GM19043 (cell line): ENCODE data around the gene AP3B2.
"Not testable (repeated sequence)": the region's sequence is repeated elsewhere in the genome, so short reads cannot be mapped to it uniquely, and the experiment has no call there.

ENCODE experiments used
- ATAC-seq: cut with Tn5 transposase; IDR thresholded peaks from one replicate; pipeline ENCODE4 v1.9.1; 2021; ENCODE audit warnings: low read depth; ENCODE audit not compliant: unreplicated experiment

Gene AP3B2

GRCh38 chr15:82651708-82652107, 58.0 kb downstream of the AP3B2 start:
- ATAC-seq: no peak

GRCh38 chr15:82650046-82650670, 59.5 kb downstream of the AP3B2 start:
- no peak for ATAC-seq

GRCh38 chr15:82649226-82649999, 60.3 kb downstream of the AP3B2 start:
- no peak for ATAC-seq

- ATAC-seq: no peak
Measured at GRCh38 chr15:82648257-82649103, 61.2 kb downstream of the AP3B2 start.

- no peak for ATAC-seq
Measured at GRCh38 chr15:82647835-82648256, 61.8 kb downstream of the AP3B2 start.

GRCh38 chr15:82647045-82647834, 62.4 kb downstream of the AP3B2 start, which contains the start of gene CPEB1:
Gene CPEB1 (minus strand): TSS chr15:82647363. CDS start chr15:82628459, 18,904 bp downstream.
- no peak for ATAC-seq

- ATAC-seq: no peak
Measured at GRCh38 chr15:82646250-82647044, 63.2 kb downstream of the AP3B2 start.

GRCh38 chr15:82644967-82645852, 64.5 kb downstream of the AP3B2 start:
- not testable (repeated sequence) for ATAC-seq

GRCh38 chr15:82643992-82644391, 65.7 kb downstream of the AP3B2 start:
- ATAC-seq: no peak

GRCh38 chr15:82642656-82643055, 67.0 kb downstream of the AP3B2 start:
- no peak for ATAC-seq

- ATAC-seq: no peak
Measured at GRCh38 chr15:82641129-82641798, 68.4 kb downstream of the AP3B2 start.

GRCh38 chr15:82640672-82641071, 69.0 kb downstream of the AP3B2 start:
- no peak for ATAC-seq

- ATAC-seq: no peak
Measured at GRCh38 chr15:82635798-82636197, 73.9 kb downstream of the AP3B2 start.

- no peak for ATAC-seq
Measured at GRCh38 chr15:82630033-82630432, 79.6 kb downstream of the AP3B2 start.

GRCh38 chr15:82625136-82625535, 84.5 kb downstream of the AP3B2 start:
- ATAC-seq: no peak

- no peak for ATAC-seq
Measured at GRCh38 chr15:82624438-82624837, 85.2 kb downstream of the AP3B2 start.

- ATAC-seq: no peak
Measured at GRCh38 chr15:82624008-82624407, 85.7 kb downstream of the AP3B2 start.

- ATAC-seq: no peak
Measured at GRCh38 chr15:82621970-82622369, 87.7 kb downstream of the AP3B2 start.
